HCT116 (cell line): ENCODE results near the gene SHC4. TPM values are rescaled to one million over a fixed set of nuclear protein-coding genes. Genes with fewer than 3 reads are reported as not detected.

ENCODE experiments used
- ATAC-seq: fragments of 200-7000 bp; cut with Tn5 transposase; 2 replicates; pipeline ENCODE4 v1.9.1; 2020; ENCODE audit warnings: mild to moderate bottlenecking, moderate library complexity
- BruUV-seq: library from RNA; stranded (reverse); fragments of 400-500 nt; replicated peaks from 2 replicates; lab custom pipeline; 2021; lab: Mats Ljungman, UMichigan
- CTCF ChIA-PET: fragments of 300-600 bp; sonication (Branson Sonifier 250); formaldehyde crosslinking; loops from one replicate; lab custom pipeline; 2021; ENCODE audit warnings: antibody characterized with exemption; lab: Charles Lee
- POLR2A ChIA-PET: fragments of 300-600, 350-600 bp; sonication (Branson Sonifier 250); formaldehyde crosslinking; loops from one replicate; lab custom pipeline; 2021; ENCODE audit warnings: antibody characterized with exemption; lab: Charles Lee
- RAD21 ChIA-PET, 2 experiments: fragments of 300-600 bp; sonication (Branson Sonifier 250); formaldehyde crosslinking; loops; one replicate each; lab custom pipeline; 2023; ENCODE audit warnings: low total read pairs in 2 of 2; ENCODE audit not compliant: uncharacterized antibody in 2 of 2, unreplicated experiment in 2 of 2, low non-redundant PET in 1 of 2; lab: Charles Lee
- DNase-seq: peaks from one replicate; pipeline ENCODE4 v3.0.0-alpha.2; 2010; ENCODE audit warnings: low read depth, low spot score
- H2AFZ ChIP-seq: fragments of 200-600 bp; shearing (Covaris generic), sonication (generic); 2 replicates; pipeline ENCODE4 v1.6.1; 2017; ENCODE audit warnings: low read depth, mixed run types, mixed read lengths, antibody characterized with exemption, low read length; ENCODE audit not compliant: poor library complexity, severe bottlenecking
- H3K27ac ChIP-seq: 2 replicates; pipeline ENCODE4 v1.5.1; 2012; ENCODE audit warnings: low read depth, low read length
- H3K27me3 ChIP-seq: fragments of 200-600 bp; sonication (generic); 2 replicates; pipeline ENCODE4 v1.6.1; 2016; ENCODE audit warnings: mixed run types, low read length, mixed read lengths; ENCODE audit not compliant: insufficient read depth
- H3K36me3 ChIP-seq, 2 experiments: fragments of 200-500 bp in 1 of 2; fragments of 200-600 bp in 1 of 2; sonication (Bioruptor generic) in 1 of 2; sonication (generic) in 1 of 2; 2 replicates each; pipeline versions ENCODE4 v1.5.1 to v1.6.1; 2014 to 2016; ENCODE audit warnings: low read length in 2 of 2, inconsistent platforms in 1 of 2, mixed read lengths in 1 of 2, mixed run types in 1 of 2; ENCODE audit not compliant: insufficient read depth in 2 of 2, control insufficient read depth in 1 of 2
- H3K4me1 ChIP-seq, 2 experiments: fragments of 200-600 bp in 1 of 2; sonication (generic) in 1 of 2; 2 replicates each; pipeline versions ENCODE4 v1.5.1 to v1.6.1; 2012 to 2017; ENCODE audit warnings: low read length in 2 of 2, inconsistent platforms in 1 of 2, mild to moderate bottlenecking in 1 of 2, mixed read lengths in 1 of 2, mixed run types in 1 of 2, moderate library complexity in 1 of 2; ENCODE audit not compliant: insufficient read depth in 2 of 2, control insufficient read depth in 1 of 2
- H3K4me2 ChIP-seq: fragments of 200-600 bp; sonication (generic); 2 replicates; pipeline ENCODE4 v1.6.1; 2017; ENCODE audit warnings: mixed run types, low read length, mixed read lengths
- H3K4me3 ChIP-seq, 2 experiments: fragments of 200-600 bp in 1 of 2; sonication (generic) in 1 of 2; replicated peaks in 1 of 2; 2 replicates each; pipeline ENCODE4 v1.5.1; 2011 to 2016; ENCODE audit warnings: low read length in 2 of 2, control low read depth in 1 of 2, low read depth in 1 of 2, mild to moderate bottlenecking in 1 of 2, mixed read lengths in 1 of 2, mixed run types in 1 of 2
- H3K79me2 ChIP-seq: fragments of 200-600 bp; sonication (generic); 2 replicates; pipeline ENCODE4 v1.6.1; 2017; ENCODE audit warnings: mild to moderate bottlenecking, mixed run types, low read length, moderate library complexity, mixed read lengths; ENCODE audit not compliant: insufficient read depth
- H3K9ac ChIP-seq: fragments of 200-600 bp; sonication (generic); 2 replicates; pipeline ENCODE4 v1.6.1; 2016; ENCODE audit warnings: low read length, mixed read lengths
- H3K9me2 ChIP-seq: fragments of 200-600 bp; sonication (generic), shearing (Covaris generic); 2 replicates; pipeline ENCODE4 v1.6.1; 2017; ENCODE audit warnings: mixed run types, mild to moderate bottlenecking, moderate library complexity; ENCODE audit not compliant: insufficient read depth
- H3K9me3 ChIP-seq, 2 experiments: fragments of 200-500 bp in 1 of 2; fragments of 200-600 bp in 1 of 2; sonication (Bioruptor generic) in 1 of 2; sonication (generic) in 1 of 2; 2 replicates each; pipeline ENCODE4 v1.6.1; 2014 to 2017; ENCODE audit warnings: low read length in 2 of 2, mixed read lengths in 2 of 2, inconsistent platforms in 1 of 2, low read depth in 1 of 2, mild to moderate bottlenecking in 1 of 2, mixed run types in 1 of 2, moderate library complexity in 1 of 2; ENCODE audit not compliant: control insufficient read depth in 1 of 2, insufficient read depth in 1 of 2
- H4K20me1 ChIP-seq: fragments of 200-600 bp; sonication (generic), shearing (Covaris generic); 2 replicates; pipeline ENCODE4 v1.6.1; 2017; ENCODE audit warnings: mixed run types, mild to moderate bottlenecking, moderate library complexity; ENCODE audit not compliant: insufficient read depth
- EGR1 ChIP-seq: IDR thresholded peaks from 2 replicates; pipeline ENCODE4 v1.6.1; 2012; ENCODE audit warnings: low read depth
- ELF1 ChIP-seq: IDR thresholded peaks from 2 replicates; pipeline ENCODE4 v1.6.1; 2012; ENCODE audit warnings: low read depth, borderline replicate concordance
- EZH2 ChIP-seq: fragments of 200-600 bp; sonication (generic); IDR thresholded peaks from 2 replicates; pipeline ENCODE4 v1.6.1; 2017; ENCODE audit warnings: antibody characterized with exemption, mixed run types
- EZH2phosphoT487 ChIP-seq: fragments of 200-600 bp; IDR thresholded peaks from 2 replicates; pipeline ENCODE4 v1.6.1; 2018; ENCODE audit warnings: antibody characterized with exemption, borderline replicate concordance
- POLR2A ChIP-seq: IDR thresholded peaks from 2 replicates; pipeline ENCODE4 v1.7.0; 2011; ENCODE audit warnings: borderline replicate concordance; ENCODE audit not compliant: insufficient read depth, insufficient read length; ENCODE audit errors: extremely low read depth
- intact Hi-C: fragments of 100-400 bp; cut with micrococcal nuclease; formaldehyde crosslinking; loops from 2 replicates; pipeline ENCODE4 v1.10.0; 2022
- total RNA-seq: library from RNA; stranded (reverse); gene quantifications from one replicate; pipeline ENCODE4 v1.2.1, GENCODE V29; 2021; ENCODE audit not compliant: unreplicated experiment

The SHC4 gene
- total RNA-seq, 1 experiment from 2014 or later: 0.44 TPM

- intact Hi-C loops: no loop called here
- Histone ChIP-seq H3K36me3 (no peaks in the 10 kb centered on the region), H3K4me2 (no peak overlapping the region), H3K9me2 (no peaks in the 10 kb centered on the region), H3K4me3 (no peak overlapping the region), H4K20me1 (no peaks in the 10 kb centered on the region), H3K9ac (no peak overlapping the region), H3K79me2 (no peaks in the 10 kb centered on the region), H2AFZ (no peak overlapping the region), H3K27ac (no peak overlapping the region), H3K4me1 (no peaks in the 10 kb centered on the region), H3K27me3 (no peaks in the 10 kb centered on the region), H3K9me3 (no peaks in the 10 kb centered on the region)
- ChIA-PET RAD21 (no interaction called here), POLR2A (no interaction called here), CTCF (no interaction called here)
- BruUV-seq: no TSS peak
- no peak for DNase-seq
- TF ChIP-seq EGR1: no peak
- no peak for TF ChIP-seq ELF1
- TF ChIP-seq POLR2A: no peak
- TF ChIP-seq EZH2: no peak
- TF ChIP-seq, all 23 proteins: peak for 0
- no peak for ATAC-seq
These were observed 63.9 kb downstream of the SHC4 start for GRCh38 chr15:48899793-48900192.

DNA sequence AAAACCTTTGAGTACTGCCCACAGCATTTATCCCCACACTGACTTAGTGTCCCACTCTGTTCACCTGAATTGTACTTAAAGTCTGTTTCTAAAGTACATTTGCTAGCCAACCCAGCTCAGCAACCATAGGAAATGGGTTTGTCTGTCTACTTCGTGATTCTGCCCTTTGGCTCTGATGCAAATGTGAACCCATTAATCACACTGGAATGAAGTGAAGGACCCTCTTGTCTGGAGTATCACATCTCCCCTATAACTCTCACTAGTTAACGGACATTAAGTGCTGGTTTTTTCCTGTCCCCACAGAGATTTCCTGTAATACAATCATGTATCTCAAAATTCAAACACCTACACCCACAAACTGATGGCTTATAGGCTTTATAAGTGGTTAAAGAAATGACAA, 65.3 kb downstream of the SHC4 start:
- intact Hi-C loops: no loop called here
- BruUV-seq: no TSS peak
- Histone ChIP-seq H4K20me1 (no peaks in the 10 kb centered on the region), H3K9ac (no peak overlapping the region), H3K79me2 (no peaks in the 10 kb centered on the region), H3K4me2 (no peak overlapping the region), H3K4me1 (no peaks in the 10 kb centered on the region), H3K9me3 (no peaks in the 10 kb centered on the region), H3K27me3 (no peaks in the 10 kb centered on the region), H3K4me3 (no peak overlapping the region), H2AFZ (no peak overlapping the region), H3K27ac (no peak overlapping the region), H3K9me2 (no peaks in the 10 kb centered on the region)
- ChIA-PET RAD21 (no interaction called here), CTCF (no interaction called here), POLR2A (no interaction called here)
- DNase-seq (no peak), ATAC-seq (no peak)
- no peak for TF ChIP-seq EZH2phosphoT487
- TF ChIP-seq, all 23 proteins: peak for 0
- H3K36me3 ChIP-seq: no peaks in the 10 kb centered on the region
